IMR-90 (cell line): ENCODE measurements around the gene FMNL3. TPM values are rescaled to one million over a fixed set of nuclear protein-coding genes. Genes with fewer than 3 reads are reported as not detected.

ENCODE experiments used
- ATAC-seq: fragments of 200-7000 bp; cut with Tn5 transposase; 2 replicates; pipeline ENCODE4 v1.9.1; 2020; ENCODE audit warnings: low read depth, mild to moderate bottlenecking, moderate library complexity
- BruUV-seq: library from RNA; stranded (reverse); fragments of 400-500 nt; replicated peaks from 2 replicates; lab custom pipeline; 2021; lab: Mats Ljungman, UMichigan
- CTCF ChIA-PET: fragments of 300-600 bp; formaldehyde crosslinking; extraction: SDS; loops from one replicate; lab custom pipeline; 2021; ENCODE audit warnings: antibody characterized with exemption; lab: Yijun Ruan, JAX
- POLR2A ChIA-PET: fragments of 300-600 bp; sonication (Branson Sonifier 250); formaldehyde crosslinking; loops from one replicate; lab custom pipeline; 2022; ENCODE audit warnings: antibody characterized with exemption; ENCODE audit not compliant: unreplicated experiment; lab: Charles Lee
- DNase-seq: peaks from one replicate; pipeline ENCODE4 v3.0.0; 2013
- H2AFZ ChIP-seq: replicated peaks from 2 replicates; pipeline ENCODE3; 2013; ENCODE audit warnings: low read length, mild to moderate bottlenecking; ENCODE audit not compliant: poor library complexity
- H2AK5ac ChIP-seq: 2 replicates; pipeline ENCODE4 v1.6.1; 2013; ENCODE audit warnings: low read depth, low read length, inconsistent platforms
- H2AK9ac ChIP-seq: replicated peaks from 2 replicates; pipeline ENCODE3; 2013; ENCODE audit warnings: mild to moderate bottlenecking, low read depth, low read length, moderate library complexity; ENCODE audit not compliant: poor library complexity
- H2BK120ac ChIP-seq: 2 replicates; pipeline ENCODE4 v1.6.1; 2013; ENCODE audit warnings: low read depth, low read length, inconsistent platforms
- H2BK15ac ChIP-seq: 3 replicates; pipeline ENCODE4 v1.6.1; 2013; ENCODE audit warnings: low read depth, low read length, inconsistent platforms
- H2BK20ac ChIP-seq: 2 replicates; pipeline ENCODE4 v1.6.1; 2013; ENCODE audit warnings: low read depth, mild to moderate bottlenecking, inconsistent platforms, low read length, moderate library complexity
- H2BK5ac ChIP-seq: 2 replicates; pipeline ENCODE4 v1.6.1; 2013; ENCODE audit warnings: mild to moderate bottlenecking, low read depth, low read length, inconsistent platforms; ENCODE audit not compliant: poor library complexity, severe bottlenecking
- H3K14ac ChIP-seq: replicated peaks from 2 replicates; pipeline ENCODE4 v1.6.1; 2013; ENCODE audit warnings: low read depth, low read length, inconsistent platforms
- H3K18ac ChIP-seq: 2 replicates; pipeline ENCODE4 v1.6.1; 2013; ENCODE audit warnings: low read depth, low read length, control low read depth
- H3K23ac ChIP-seq: 2 replicates; pipeline ENCODE4 v1.6.1; 2013; ENCODE audit warnings: low read depth, low read length, inconsistent platforms
- H3K27ac ChIP-seq: 2 replicates; pipeline ENCODE4 v1.5.1; 2013; ENCODE audit warnings: mild to moderate bottlenecking, control low read depth, low read length; ENCODE audit not compliant: insufficient read depth
- H3K27me3 ChIP-seq: 2 replicates; pipeline ENCODE4 v1.6.1; 2013; ENCODE audit warnings: low read length; ENCODE audit not compliant: control insufficient read depth, insufficient read depth
- H3K36me3 ChIP-seq: 2 replicates; pipeline ENCODE4 v1.6.1; 2013; ENCODE audit warnings: low read length, mixed read lengths; ENCODE audit not compliant: control insufficient read depth, insufficient read depth
- H3K4ac ChIP-seq: 2 replicates; pipeline ENCODE4 v1.6.1; 2013; ENCODE audit warnings: low read depth, low read length, inconsistent platforms
- H3K4me1 ChIP-seq: 2 replicates; pipeline ENCODE4 v1.6.1; 2013; ENCODE audit warnings: low read length, mixed read lengths; ENCODE audit not compliant: control insufficient read depth, insufficient read depth
- H3K4me2 ChIP-seq: 2 replicates; pipeline ENCODE4 v1.6.1; 2013; ENCODE audit warnings: low read depth, mild to moderate bottlenecking, control low read depth, low read length, moderate library complexity
- H3K4me3 ChIP-seq: 2 replicates; pipeline ENCODE4 v1.5.1; 2013; ENCODE audit warnings: low read depth, mild to moderate bottlenecking, control low read depth, low read length, moderate library complexity; ENCODE audit not compliant: insufficient read depth
- H3K56ac ChIP-seq: 2 replicates; pipeline ENCODE4 v1.6.1; 2013; ENCODE audit warnings: low read length, inconsistent platforms; ENCODE audit not compliant: insufficient read depth; ENCODE audit errors: extremely low read depth
- H3K79me1 ChIP-seq, 2 experiments: 2 replicates each; pipeline ENCODE4 v1.6.1; 2013; ENCODE audit warnings: low read length in 2 of 2, inconsistent platforms in 1 of 2, low read depth in 1 of 2
- H3K9ac ChIP-seq: 2 replicates; pipeline ENCODE4 v1.6.1; 2013; ENCODE audit warnings: low read depth, low read length, control low read depth
- H3K9me1 ChIP-seq: 2 replicates; pipeline ENCODE4 v1.6.1; 2013; ENCODE audit warnings: low read length, inconsistent platforms; ENCODE audit not compliant: insufficient read depth
- H3K9me3 ChIP-seq: 2 replicates; pipeline ENCODE4 v1.6.1; 2013; ENCODE audit warnings: low read length; ENCODE audit not compliant: control insufficient read depth, insufficient read depth
- H4K20me1 ChIP-seq: 2 replicates; pipeline ENCODE4 v1.6.1; 2013; ENCODE audit warnings: low read length, inconsistent platforms; ENCODE audit not compliant: insufficient read depth
- H4K5ac ChIP-seq: 2 replicates; pipeline ENCODE4 v1.6.1; 2013; ENCODE audit warnings: mild to moderate bottlenecking, low read depth, low read length, control low read depth
- H4K8ac ChIP-seq, 2 experiments: 2 replicates each; pipeline ENCODE4 v1.6.1; 2013; ENCODE audit warnings: low read depth in 2 of 2, low read length in 2 of 2, control low read depth in 1 of 2, inconsistent platforms in 1 of 2
- H4K91ac ChIP-seq: 2 replicates; pipeline ENCODE4 v1.6.1; 2013; ENCODE audit warnings: low read depth, low read length, inconsistent platforms; ENCODE audit not compliant: insufficient read depth
- CEBPB ChIP-seq: IDR thresholded peaks from 2 replicates; pipeline ENCODE4 v1.6.1; 2012; ENCODE audit warnings: low read depth, low read length, improper control_type of control experiment
- POLR2A ChIP-seq: IDR thresholded peaks from 2 replicates; pipeline ENCODE4 v1.6.1; 2012; ENCODE audit warnings: mild to moderate bottlenecking, low read depth, low read length
- WGBS, 2 experiments: methylation state at CpG; one replicate each; pipeline versions ENCODE4 v1.1.5 to v1.1.7; 2013; ENCODE audit warnings: missing lambda C conversion rate in 2 of 2; ENCODE audit not compliant: insufficient read length in 1 of 2; ENCODE audit errors: extremely low coverage in 2 of 2; 5-methylcytosine and 5-hydroxymethylcytosine counted together
- dilution Hi-C: fragments of 300-500 bp; cut with HindIII; formaldehyde crosslinking; loops from one replicate; pipeline ENCODE4 v1.14.3; 2018; ENCODE audit warnings: low sequenced_read_pairs; ENCODE audit not compliant: unreplicated experiment
- in situ Hi-C: fragments of 300-500 bp; cut with MboI; formaldehyde crosslinking; loops from 3 replicates; pipeline ENCODE4 v1.14.3; 2019; ENCODE audit warnings: low sequenced_read_pairs, inconsistent platforms, mixed read lengths
- intact Hi-C: fragments of 100-400 bp; cut with micrococcal nuclease; formaldehyde crosslinking; loops from 2 replicates; pipeline ENCODE4 v1.10.0; 2022
- microRNA-seq, 2 experiments: library from miRNA; stranded (forward) in 1 of 2; unstranded in 1 of 2; fragments of 10-50 nt in 1 of 2; fragments of <30 nt in 1 of 2; gene quantifications in 1 of 2; microRNA quantifications in 1 of 2; one replicate each; pipeline versions ENCODE3 to v1.1.0; 2013 to 2020; ENCODE audit not compliant: insufficient read depth in 1 of 2, insufficient read length in 1 of 2, unreplicated experiment in 1 of 2
- polyA plus RNA-seq, 3 experiments: library from polyadenylated mRNA; depleted of rRNA; stranded (reverse); fragments of >200 nt; gene quantifications; 2 replicates each; pipeline ENCODE4 v1.2.3, GENCODE V29; 2012; ENCODE audit warnings: low replicate concordance in 1 of 3
- small RNA-seq, 5 experiments: library from RNA; depleted of rRNA; stranded (forward); fragments of <200 nt; gene quantifications; one replicate each; pipeline ENCODE3, GENCODE V24; 2012
- total RNA-seq: library from RNA; depleted of rRNA; stranded (reverse); fragments of >200 nt; gene quantifications from 2 replicates; pipeline ENCODE4 v1.2.3, GENCODE V29; 2012; rRNA removed

FMNL3 gene
- total and polyA plus RNA-seq, 2 of the 4 experiments (the other 2 are of a cell fraction), result 16.3 to 36.4 TPM

DNA sequence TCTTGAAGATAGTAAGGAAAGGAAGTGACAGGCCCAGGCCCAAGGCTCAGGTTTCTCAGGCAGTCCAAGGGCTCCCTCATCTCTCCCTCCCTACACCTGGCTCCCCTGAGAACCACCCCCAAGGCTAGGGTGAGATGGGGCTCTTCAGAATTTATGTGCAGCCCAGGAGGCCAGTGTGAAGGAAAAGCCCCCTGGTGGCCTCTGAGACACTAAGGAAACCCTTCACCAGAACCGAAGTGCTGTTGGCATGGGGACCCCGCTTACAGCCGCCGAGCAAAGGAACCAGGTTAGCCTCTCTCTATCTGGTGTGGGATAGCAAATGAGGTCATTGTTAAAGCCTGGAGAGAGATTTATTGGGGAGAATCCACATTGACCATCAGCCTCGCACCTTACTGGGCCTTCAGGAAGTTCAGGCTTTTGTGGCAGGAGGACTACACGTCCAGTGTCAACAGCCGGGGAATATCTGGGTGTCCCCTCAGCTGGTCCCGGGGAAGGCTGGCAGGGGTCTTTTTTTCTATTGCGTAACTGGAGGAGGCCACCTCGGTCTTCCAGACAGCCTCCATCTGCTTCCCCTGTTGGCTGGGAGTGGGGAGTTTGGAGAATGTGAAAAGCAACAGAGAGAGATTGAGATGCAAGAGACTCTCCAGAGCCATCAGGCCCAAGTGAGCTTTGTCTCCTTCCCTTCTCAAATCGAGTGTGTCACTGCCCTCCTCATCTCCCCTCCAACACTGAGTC, 119.9 kb downstream of the FMNL3 start:
- intact Hi-C loops, result no loop called here

More for the DNA sequence above, 119.9 kb downstream of the FMNL3 start:
- Histone ChIP-seq H4K8ac (no peak overlapping the region), H3K4me1 (peaks cover 2% of the 10 kb centered on the region; the same call in 1 of the 2 replicates), H2BK120ac (no peak overlapping the region), H2BK20ac (no peak overlapping the region), H3K18ac (no peak overlapping the region), H3K4ac (no peak overlapping the region), H3K9me3 (peaks cover 3% of the 10 kb centered on the region; the same call in 1 of the 2 replicates), H2BK15ac (no peak overlapping the region), H3K4me2 (no peak overlapping the region), H2AFZ (no peak overlapping the region), H4K5ac (no peak overlapping the region), H3K79me1 (peaks cover 0 to 12% of the 10 kb centered on the region in 2 experiments; a peak in 1 of 4 replicates), H3K56ac (no peak overlapping the region), H4K20me1 (no peaks in the 10 kb centered on the region), H2BK5ac (no peak overlapping the region), H3K36me3 (peaks cover 4% of the 10 kb centered on the region; the same call in 1 of the 2 replicates), H3K23ac (no peak overlapping the region), H3K4me3 (no peak overlapping the region), H3K9me1 (peaks cover 8% of the 10 kb centered on the region; the same call in 1 of the 2 replicates), H3K14ac (no peak overlapping the region), H2AK9ac (no peak overlapping the region), H4K91ac (no peak overlapping the region), H3K27me3 (no peaks in the 10 kb centered on the region), H2AK5ac (no peak overlapping the region), H3K9ac (no peak overlapping the region), H3K27ac (no peak overlapping the region)
- WGBS, 2 experiments, result 80% methylated on average over 1 of the region's 11 CpGs; no CpG with 5 or more reads in 1 of the 2 experiments
- ChIA-PET POLR2A (no interaction called here), CTCF (no interaction called here)
- no TSS peak for BruUV-seq
- DNase-seq (no peak), ATAC-seq (no peak)
- TF ChIP-seq POLR2A (no peak), CEBPB (peak; percentile 55)
- in situ Hi-C loops (no loop called here), dilution Hi-C loops (no loop called here)

Small RNA genes within 50 kb of the gene (microRNA-seq; reads per million reads assigned to microRNA genes)
- gene AC020612.2 (ENCODE audit: insufficient read depth, insufficient read length) (not detected), gene HIGD1AP9 (ENCODE audit: insufficient read depth, insufficient read length) (not detected), gene POLR2KP1 (ENCODE audit: insufficient read depth, insufficient read length) (not detected), gene RNU6-834P (ENCODE audit: insufficient read depth, insufficient read length) (not detected)

Small RNA genes within 50 kb of the gene (small RNA-seq; reads per million reads assigned to genes)
- gene AC020612.2 (0 reads per million in 5 experiments), gene HIGD1AP9 (0 reads per million in 5 experiments), gene POLR2KP1 (0 reads per million in 5 experiments), gene RNU6-834P (0 reads per million in 5 experiments)

Other genes with a start within 250 kb of the FMNL3 start
- 0.28 TPM in 1 of 2 replicates, not detected in the other for gene KCNH3, start 168.4 kb downstream of the FMNL3 start, total RNA-seq
- gene KCNH3, start 168.4 kb downstream of the FMNL3 start, polyA plus RNA-seq (2012; rRNA removed), result 0.10 and 0.20 TPM in 2 replicates
- 60.8 and 72.9 TPM in 2 replicates for gene MCRS1, start 139.3 kb downstream of the FMNL3 start, total RNA-seq
- gene MCRS1, start 139.3 kb downstream of the FMNL3 start, polyA plus RNA-seq (2012; rRNA removed), result 73.2 and 75.2 TPM in 2 replicates
- gene FAM186B, start 101.8 kb downstream of the FMNL3 start, total RNA-seq, result 0.18 and 0.28 TPM in 2 replicates
- 0.10 TPM in 2 replicates for gene FAM186B, start 101.8 kb downstream of the FMNL3 start, polyA plus RNA-seq (2012; rRNA removed)
- 3.9 and 5.0 TPM in 2 replicates for gene PRPF40B, start 83.8 kb downstream of the FMNL3 start, total RNA-seq
- 11.0 and 11.8 TPM in 2 replicates for gene PRPF40B, start 83.8 kb downstream of the FMNL3 start, polyA plus RNA-seq (2012; rRNA removed)
- gene TMBIM6, start 34.2 kb upstream of the FMNL3 start, total RNA-seq, result 255 and 369 TPM in 2 replicates
- 267 and 285 TPM in 2 replicates for gene TMBIM6, start 34.2 kb upstream of the FMNL3 start, polyA plus RNA-seq (2012; rRNA removed)
- 6.1 and 7.2 TPM in 2 replicates for gene NCKAP5L, start 121.0 kb upstream of the FMNL3 start, total RNA-seq
- gene NCKAP5L, start 121.0 kb upstream of the FMNL3 start, polyA plus RNA-seq (2012; rRNA removed), result 14.4 and 16.4 TPM in 2 replicates
- gene BCDIN3D, start 135.7 kb upstream of the FMNL3 start, total RNA-seq, result 2.3 and 2.5 TPM in 2 replicates
- 1.7 and 2.3 TPM in 2 replicates for gene BCDIN3D, start 135.7 kb upstream of the FMNL3 start, polyA plus RNA-seq (2012; rRNA removed)
- gene FAIM2, start 196.5 kb upstream of the FMNL3 start, total RNA-seq, result 0.72 and 0.83 TPM in 2 replicates
- gene FAIM2, start 196.5 kb upstream of the FMNL3 start, polyA plus RNA-seq (2012; rRNA removed), result 5.0 and 5.3 TPM in 2 replicates
- not detected in 2 replicates for gene AQP2, start 243.3 kb upstream of the FMNL3 start, total RNA-seq
- gene AQP2, start 243.3 kb upstream of the FMNL3 start, polyA plus RNA-seq (2012; rRNA removed), result not detected in 2 replicates